Measurements from ENCODE around the gene TMEM131L.

TMEM131L gene

GRCh38 chr4:153573881-153574802 lies 108.0 kb downstream of the TMEM131L start:
- H3K27ac ChIP-seq: no peak overlapping the region
- TF ChIP-seq ZFX (IDR thresholded peaks at IDR 0.05; ENCODE audit: borderline replicate concordance) (no peak), CTCF (IDR thresholded peaks at IDR 0.05) (peak; percentile 74)

GRCh38 chr4:153576443-153576774 lies 110.2 kb downstream of the TMEM131L start:
- TF ChIP-seq ZFX (IDR thresholded peaks at IDR 0.05; ENCODE audit: borderline replicate concordance) (no peak), CTCF (IDR thresholded peaks at IDR 0.05) (peak; percentile 13)
- no peak overlapping the region for H3K27ac ChIP-seq

- TF ChIP-seq CTCF (IDR thresholded peaks at IDR 0.05) (no peak), ZFX (IDR thresholded peaks at IDR 0.05; ENCODE audit: borderline replicate concordance) (no peak)
- no peak overlapping the region for H3K27ac ChIP-seq
Observed at GRCh38 chr4:153577053-153577452, 110.9 kb downstream of the TMEM131L start.

- no peak overlapping the region for H3K27ac ChIP-seq
- TF ChIP-seq CTCF (IDR thresholded peaks at IDR 0.05) (no peak), ZFX (IDR thresholded peaks at IDR 0.05; ENCODE audit: borderline replicate concordance) (no peak)
Observed at GRCh38 chr4:153579410-153579809, 113.2 kb downstream of the TMEM131L start.

- TF ChIP-seq CTCF (IDR thresholded peaks at IDR 0.05) (no peak), ZFX (IDR thresholded peaks at IDR 0.05; ENCODE audit: borderline replicate concordance) (no peak)
- H3K27ac ChIP-seq: no peak overlapping the region
Observed at GRCh38 chr4:153579872-153580271, 113.7 kb downstream of the TMEM131L start.

GRCh38 chr4:153582954-153583702 lies 117.0 kb downstream of the TMEM131L start:
- TF ChIP-seq CTCF (IDR thresholded peaks at IDR 0.05) (no peak), ZFX (IDR thresholded peaks at IDR 0.05; ENCODE audit: borderline replicate concordance) (no peak)
- no peak overlapping the region for H3K27ac ChIP-seq

GRCh38 chr4:153585026-153585425 lies 118.9 kb downstream of the TMEM131L start:
- H3K27ac ChIP-seq: no peak overlapping the region

More at GRCh38 chr4:153585026-153585425, 118.9 kb downstream of the TMEM131L start:
- TF ChIP-seq CTCF (IDR thresholded peaks at IDR 0.05): no peak
- TF ChIP-seq ZFX (IDR thresholded peaks at IDR 0.05; ENCODE audit: borderline replicate concordance): no peak
